K562 (cell line): ENCODE results near the gene PTPRR. TPM values are rescaled to one million over a fixed set of nuclear protein-coding genes. Genes with fewer than 3 reads are reported as not detected.

Source experiments
- CHAMP1 ChIP-seq: fragments of 450-650 bp; IDR thresholded peaks from 2 replicates; pipeline ENCODE4 v1.6.1; 2016; ENCODE audit warnings: mild to moderate bottlenecking
- CXXC5 ChIP-seq: fragments of 250-450 bp; sonication (Bioruptor Pico); IDR thresholded peaks from 2 replicates; pipeline ENCODE4 v1.8.0; 2022; ENCODE audit warnings: inconsistent platforms, mild to moderate bottlenecking, moderate library complexity
- DEAF1 ChIP-seq: fragments of 450-650 bp; formaldehyde crosslinking; IDR thresholded peaks from 2 replicates; pipeline ENCODE4 v1.4.0; 2020; ENCODE audit warnings: mild to moderate bottlenecking, moderate library complexity
- DMBX1 ChIP-seq: fragments of 250-450 bp; sonication (Bioruptor Pico); IDR thresholded peaks from 2 replicates; pipeline ENCODE4 v1.8.0; 2022; ENCODE audit warnings: inconsistent platforms, mild to moderate bottlenecking, moderate library complexity, borderline replicate concordance
- ETV5 ChIP-seq: sonication (generic); formaldehyde crosslinking; IDR thresholded peaks from 2 replicates; pipeline ENCODE4 v1.4.0; 2020; ENCODE audit warnings: low read depth, mild to moderate bottlenecking, missing genetic modification reagents
- KHSRP ChIP-seq: fragments of 450-650 bp; IDR thresholded peaks from 2 replicates; pipeline ENCODE4 v1.6.1; 2017
- MCM5 ChIP-seq: fragments of 450-650 bp; IDR thresholded peaks from 2 replicates; pipeline ENCODE4 v1.6.1; 2016; ENCODE audit warnings: low read depth
- RAD21 ChIP-seq, 2 experiments: fragments of 250-450 bp in 1 of 2; fragments of 450-650 bp in 1 of 2; sonication (Bioruptor Pico) in 1 of 2; formaldehyde crosslinking in 1 of 2; IDR thresholded peaks in 1 of 2; conservative IDR thresholded peaks in 1 of 2; 2 replicates each; pipeline versions ENCODE4 v1.4.0 to v1.8.0; 2020 to 2022; ENCODE audit warnings: mild to moderate bottlenecking in 2 of 2, moderate library complexity in 1 of 2
- RB1 ChIP-seq: fragments of 450-650 bp; IDR thresholded peaks from 2 replicates; pipeline ENCODE4 v1.6.1; 2017; ENCODE audit warnings: low read depth, mild to moderate bottlenecking
- SMAD3 ChIP-seq: fragments of 450-650 bp; formaldehyde crosslinking; conservative IDR thresholded peaks from 2 replicates; pipeline ENCODE4 v1.4.0; 2020; ENCODE audit warnings: mild to moderate bottlenecking
- SRSF9 ChIP-seq: fragments of 200-400 bp; formaldehyde crosslinking; IDR thresholded peaks from 2 replicates; pipeline ENCODE4 v1.6.1; 2017; ENCODE audit warnings: low read depth, low read length, borderline replicate concordance
- STAG1 ChIP-seq: sonication (generic); formaldehyde crosslinking; IDR thresholded peaks from 2 replicates; pipeline ENCODE4 v1.5.0; 2020; ENCODE audit warnings: missing genetic modification reagents, borderline replicate concordance
- TEAD2 ChIP-seq: fragments of 450-650 bp; IDR thresholded peaks from 2 replicates; pipeline ENCODE4 v1.6.1; 2016; ENCODE audit warnings: missing genetic modification characterization, control low read depth, missing compliant biosample characterization
- TRIM28 ChIP-seq: fragments of 450-650 bp; IDR thresholded peaks from 2 replicates; pipeline ENCODE4 v1.6.1; 2017
- ZNF766 ChIP-seq: fragments of 200-800 bp; sonication (Bioruptor generic); conservative IDR thresholded peaks from 2 replicates; pipeline ENCODE4 v1.6.1; 2016; ENCODE audit warnings: missing genetic modification characterization, missing compliant biosample characterization
- polyA plus RNA-seq, 8 experiments: library from polyadenylated mRNA; depleted of rRNA in 4 of 8; stranded (reverse) in 5 of 8; unstranded in 3 of 8; fragments of >200 nt; fragmentation: Nextera tagmentation in 2 of 8; fragmentation: Illumina TruSeq in 1 of 8; extraction: Ambion mirVana in 2 of 8; extraction: Trizol in 1 of 8; gene quantifications; 2 replicates each; pipeline versions ENCODE4 v1.2.1 to v1.2.3, GENCODE V29; 2011 to 2014; ENCODE audit warnings: inconsistent platforms in 1 of 8, missing spikeins in 1 of 8
- total RNA-seq, 7 experiments: library from RNA; depleted of rRNA in 6 of 7; stranded (reverse); fragments of >200 nt in 6 of 7; fragmentation: Illumina TruSeq in 2 of 7; extraction: Trizol in 2 of 7; gene quantifications; 2 replicates each; pipeline versions ENCODE4 v1.2.1 to v1.2.3, GENCODE V29; 2011 to 2021; ENCODE audit warnings: low replicate concordance in 1 of 7
- TF ChIP-seq, protein P1 (sequence below), 3 experiments: IDR thresholded peaks in 2 of 3; conservative IDR thresholded peaks in 1 of 3; 2 replicates each; pipeline ENCODE4 v1.5.1; 2011 to 2012; ENCODE audit warnings: low read length in 3 of 3, mild to moderate bottlenecking in 3 of 3, control low read depth in 2 of 3, improper control_type of control experiment in 1 of 3, inconsistent platforms in 1 of 3, low read depth in 1 of 3, mixed read lengths in 1 of 3, moderate library complexity in 1 of 3; ENCODE audit not compliant: insufficient read depth in 2 of 3
- TF ChIP-seq, protein P2 (sequence below): sonication (generic); formaldehyde crosslinking; IDR thresholded peaks from 2 replicates; pipeline ENCODE4 v1.8.0; 2022; ENCODE audit warnings: mild to moderate bottlenecking, missing genetic modification reagents
- TF ChIP-seq, protein P3 (sequence below): fragments of 250-450 bp; sonication (Bioruptor Pico); IDR thresholded peaks from 2 replicates; pipeline ENCODE4 v1.4.0; 2020; ENCODE audit warnings: mild to moderate bottlenecking, moderate library complexity

PTPRR gene
- total and polyA plus RNA-seq, 9 of the 15 experiments (the other 6 are each of a cell fraction or from before 2014, with no cell fraction given): 6.6 to 41.7 (median 12.3) TPM

DNA sequence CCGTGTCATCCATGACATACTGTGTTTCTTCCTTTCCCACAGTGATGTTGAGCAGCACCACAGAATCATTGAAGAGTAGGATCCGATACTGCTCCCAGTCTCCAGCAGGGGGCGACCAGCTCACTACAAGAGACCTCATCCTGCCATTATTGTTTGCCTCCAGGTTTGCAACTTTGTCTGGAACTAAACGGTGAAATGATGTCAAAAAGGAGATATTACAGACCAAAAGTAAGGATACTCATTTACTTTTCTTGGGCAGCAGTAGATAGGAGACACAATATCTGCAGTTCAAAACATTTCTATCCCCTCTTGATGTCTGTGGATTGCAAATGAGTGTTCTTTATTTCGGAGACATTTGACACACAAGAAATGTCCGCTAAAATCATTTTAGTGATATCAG is 330.5 kb downstream of the PTPRR start (continued):
- peak; percentile 88 for TF ChIP-seq DEAF1 (CRISPR knock-in tag)
- TF ChIP-seq DMBX1 (CRISPR knock-in tag): peak; percentile 91
- TF ChIP-seq CHAMP1: 0 out of 2 replicates have a peak, but pooled peaks have one; percentile 27
- TF ChIP-seq, protein P1, sequence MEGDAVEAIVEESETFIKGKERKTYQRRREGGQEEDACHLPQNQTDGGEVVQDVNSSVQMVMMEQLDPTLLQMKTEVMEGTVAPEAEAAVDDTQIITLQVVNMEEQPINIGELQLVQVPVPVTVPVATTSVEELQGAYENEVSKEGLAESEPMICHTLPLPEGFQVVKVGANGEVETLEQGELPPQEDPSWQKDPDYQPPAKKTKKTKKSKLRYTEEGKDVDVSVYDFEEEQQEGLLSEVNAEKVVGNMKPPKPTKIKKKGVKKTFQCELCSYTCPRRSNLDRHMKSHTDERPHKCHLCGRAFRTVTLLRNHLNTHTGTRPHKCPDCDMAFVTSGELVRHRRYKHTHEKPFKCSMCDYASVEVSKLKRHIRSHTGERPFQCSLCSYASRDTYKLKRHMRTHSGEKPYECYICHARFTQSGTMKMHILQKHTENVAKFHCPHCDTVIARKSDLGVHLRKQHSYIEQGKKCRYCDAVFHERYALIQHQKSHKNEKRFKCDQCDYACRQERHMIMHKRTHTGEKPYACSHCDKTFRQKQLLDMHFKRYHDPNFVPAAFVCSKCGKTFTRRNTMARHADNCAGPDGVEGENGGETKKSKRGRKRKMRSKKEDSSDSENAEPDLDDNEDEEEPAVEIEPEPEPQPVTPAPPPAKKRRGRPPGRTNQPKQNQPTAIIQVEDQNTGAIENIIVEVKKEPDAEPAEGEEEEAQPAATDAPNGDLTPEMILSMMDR (IDR thresholded peaks at IDR 0.05 in 2 of 3, conservative IDR thresholded peaks at IDR 0.05 in 1 of 3; ENCODE audit: insufficient read depth in 2 of 3, low read depth in 1 of 3, low read length in 3 of 3): peak; percentile 81 to 90 (median 85)
- no peak for TF ChIP-seq TEAD2 (tag)
- no peak for TF ChIP-seq RB1
- TF ChIP-seq ETV5 (CRISPR knock-in tag): no peak
- TF ChIP-seq SMAD3 (CRISPR knock-in tag): peak; percentile 73
- no peak for TF ChIP-seq MCM5
- no peak for TF ChIP-seq KHSRP
- TF ChIP-seq, protein P2, sequence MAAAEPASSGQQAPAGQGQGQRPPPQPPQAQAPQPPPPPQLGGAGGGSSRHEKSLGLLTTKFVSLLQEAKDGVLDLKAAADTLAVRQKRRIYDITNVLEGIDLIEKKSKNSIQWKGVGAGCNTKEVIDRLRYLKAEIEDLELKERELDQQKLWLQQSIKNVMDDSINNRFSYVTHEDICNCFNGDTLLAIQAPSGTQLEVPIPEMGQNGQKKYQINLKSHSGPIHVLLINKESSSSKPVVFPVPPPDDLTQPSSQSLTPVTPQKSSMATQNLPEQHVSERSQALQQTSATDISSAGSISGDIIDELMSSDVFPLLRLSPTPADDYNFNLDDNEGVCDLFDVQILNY (CRISPR knock-in tag): no peak
- no peak for TF ChIP-seq TRIM28
- peak; percentile 16; the same call in 1 of the 2 replicates for TF ChIP-seq STAG1 (CRISPR knock-in tag)
- no peak for TF ChIP-seq SRSF9
- peak; percentile 49; the same call in 1 of the 2 replicates for TF ChIP-seq CXXC5
- no peak for TF ChIP-seq ZNF766 (CRISPR knock-in tag)
- TF ChIP-seq RAD21 (CRISPR knock-in tag; conservative IDR thresholded peaks at IDR 0.05 in 1 of 2, IDR thresholded peaks at IDR 0.05 in 1 of 2): peak; percentile 92 to 96
- TF ChIP-seq, protein P3, sequence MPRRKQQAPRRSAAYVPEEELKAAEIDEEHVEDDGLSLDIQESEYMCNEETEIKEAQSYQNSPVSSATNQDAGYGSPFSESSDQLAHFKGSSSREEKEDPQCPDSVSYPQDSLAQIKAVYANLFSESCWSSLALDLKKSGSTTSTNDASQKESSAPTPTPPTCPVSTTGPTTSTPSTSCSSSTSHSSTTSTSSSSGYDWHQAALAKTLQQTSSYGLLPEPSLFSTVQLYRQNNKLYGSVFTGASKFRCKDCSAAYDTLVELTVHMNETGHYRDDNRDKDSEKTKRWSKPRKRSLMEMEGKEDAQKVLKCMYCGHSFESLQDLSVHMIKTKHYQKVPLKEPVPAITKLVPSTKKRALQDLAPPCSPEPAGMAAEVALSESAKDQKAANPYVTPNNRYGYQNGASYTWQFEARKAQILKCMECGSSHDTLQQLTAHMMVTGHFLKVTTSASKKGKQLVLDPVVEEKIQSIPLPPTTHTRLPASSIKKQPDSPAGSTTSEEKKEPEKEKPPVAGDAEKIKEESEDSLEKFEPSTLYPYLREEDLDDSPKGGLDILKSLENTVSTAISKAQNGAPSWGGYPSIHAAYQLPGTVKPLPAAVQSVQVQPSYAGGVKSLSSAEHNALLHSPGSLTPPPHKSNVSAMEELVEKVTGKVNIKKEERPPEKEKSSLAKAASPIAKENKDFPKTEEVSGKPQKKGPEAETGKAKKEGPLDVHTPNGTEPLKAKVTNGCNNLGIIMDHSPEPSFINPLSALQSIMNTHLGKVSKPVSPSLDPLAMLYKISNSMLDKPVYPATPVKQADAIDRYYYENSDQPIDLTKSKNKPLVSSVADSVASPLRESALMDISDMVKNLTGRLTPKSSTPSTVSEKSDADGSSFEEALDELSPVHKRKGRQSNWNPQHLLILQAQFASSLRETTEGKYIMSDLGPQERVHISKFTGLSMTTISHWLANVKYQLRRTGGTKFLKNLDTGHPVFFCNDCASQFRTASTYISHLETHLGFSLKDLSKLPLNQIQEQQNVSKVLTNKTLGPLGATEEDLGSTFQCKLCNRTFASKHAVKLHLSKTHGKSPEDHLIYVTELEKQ (CRISPR knock-in tag): 0 out of 2 replicates have a peak, but pooled peaks have one; percentile 23
